Mammary epithelial cell (primary cell): ENCODE results near the gene FOXRED1.

Experiments
- EZH2 ChIP-seq: IDR thresholded peaks from 2 replicates; pipeline ENCODE4 v1.6.1; 2012; ENCODE audit warnings: low read length, inconsistent platforms, borderline replicate concordance
- TF ChIP-seq, protein P1 (sequence below), 2 donors: IDR thresholded peaks in 1 of 2; conservative IDR thresholded peaks in 1 of 2; 2 replicates each; pipeline ENCODE4 v1.5.1; 2011 to 2012; ENCODE audit warnings: inconsistent platforms in 2 of 2, low read length in 2 of 2, mild to moderate bottlenecking in 2 of 2, control low read depth in 1 of 2, low read depth in 1 of 2; ENCODE audit not compliant: insufficient read depth in 1 of 2; ENCODE audit errors: extremely low read depth in 1 of 2

GRCh38 chr11:126246636-126247035, 22.3 kb upstream of the FOXRED1 start:
- TF ChIP-seq EZH2 = no peak
- TF ChIP-seq, protein P1, sequence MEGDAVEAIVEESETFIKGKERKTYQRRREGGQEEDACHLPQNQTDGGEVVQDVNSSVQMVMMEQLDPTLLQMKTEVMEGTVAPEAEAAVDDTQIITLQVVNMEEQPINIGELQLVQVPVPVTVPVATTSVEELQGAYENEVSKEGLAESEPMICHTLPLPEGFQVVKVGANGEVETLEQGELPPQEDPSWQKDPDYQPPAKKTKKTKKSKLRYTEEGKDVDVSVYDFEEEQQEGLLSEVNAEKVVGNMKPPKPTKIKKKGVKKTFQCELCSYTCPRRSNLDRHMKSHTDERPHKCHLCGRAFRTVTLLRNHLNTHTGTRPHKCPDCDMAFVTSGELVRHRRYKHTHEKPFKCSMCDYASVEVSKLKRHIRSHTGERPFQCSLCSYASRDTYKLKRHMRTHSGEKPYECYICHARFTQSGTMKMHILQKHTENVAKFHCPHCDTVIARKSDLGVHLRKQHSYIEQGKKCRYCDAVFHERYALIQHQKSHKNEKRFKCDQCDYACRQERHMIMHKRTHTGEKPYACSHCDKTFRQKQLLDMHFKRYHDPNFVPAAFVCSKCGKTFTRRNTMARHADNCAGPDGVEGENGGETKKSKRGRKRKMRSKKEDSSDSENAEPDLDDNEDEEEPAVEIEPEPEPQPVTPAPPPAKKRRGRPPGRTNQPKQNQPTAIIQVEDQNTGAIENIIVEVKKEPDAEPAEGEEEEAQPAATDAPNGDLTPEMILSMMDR (conservative IDR thresholded peaks at IDR 0.05 in 1 of 2, IDR thresholded peaks at IDR 0.05 in 1 of 2; ENCODE audit: extremely low read depth in 1 of 2, insufficient read depth in 1 of 2, low read depth in 1 of 2, low read length in 2 of 2) = no peak
